Measurements from ENCODE around the gene TPD52L1. TPM values are rescaled to one million over a fixed set of nuclear protein-coding genes. Genes with fewer than 3 reads are reported as not detected.

TPD52L1 gene
- total RNA-seq, 1 donor from 2014 or later, result 93.6 TPM

- no peak overlapping the region for H3K27ac ChIP-seq
- no peak for DNase-seq (ENCODE audit: low spot score in 2 of 2)
These were observed 115.9 kb downstream of the TPD52L1 start for GRCh38 chr6:125269328-125269985.

DNA sequence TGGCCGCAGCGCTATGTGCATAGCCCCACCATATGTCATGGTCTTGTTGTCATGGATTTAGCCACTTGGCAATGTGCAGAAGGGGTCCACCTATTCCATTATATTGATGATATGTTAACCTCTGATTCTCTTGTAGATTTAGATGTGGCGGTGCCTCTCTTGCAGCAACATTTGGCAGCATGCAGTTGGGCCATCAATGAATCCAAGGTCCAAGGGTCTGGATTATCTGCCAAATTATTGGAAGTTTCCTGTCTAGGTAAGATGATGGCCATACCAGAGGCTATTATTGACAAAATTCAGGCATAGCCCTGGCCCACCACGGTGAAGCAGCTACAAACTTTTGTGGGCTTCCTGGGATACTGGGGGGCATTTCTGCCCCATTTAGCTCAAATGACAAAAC, 116.8 kb downstream of the TPD52L1 start:
- no peaks in the 10 kb centered on the region for H3K27me3 ChIP-seq
- intact Hi-C loops (cut with DNase I), result no loop called here
- no peak for TF ChIP-seq CTCF (IDR thresholded peaks at IDR 0.05)
- no peaks in the 10 kb centered on the region for H3K9me3 ChIP-seq
- H3K4me1 ChIP-seq, result peaks cover 0 to 2% of the 10 kb centered on the region in 2 donors
- H3K36me3 ChIP-seq, result peaks cover 11 to 25% of the 10 kb centered on the region in 2 donors
- DNase-seq (ENCODE audit: low spot score in 2 of 2), result no peak
- no peak overlapping the region for H3K4me3 ChIP-seq
- no peak overlapping the region for H3K27ac ChIP-seq

More at GRCh38 chr6:125269328-125269985, 115.9 kb downstream of the TPD52L1 start:
- Histone ChIP-seq H3K4me1 (peaks cover 0 to 2% of the 10 kb centered on the region in 2 donors), H3K4me3 (no peak overlapping the region), H3K27me3 (no peaks in the 10 kb centered on the region), H3K36me3 (peaks cover 11 to 25% of the 10 kb centered on the region in 2 donors), H3K9me3 (no peaks in the 10 kb centered on the region)
- intact Hi-C loops (cut with DNase I), result no loop called here
- TF ChIP-seq CTCF (IDR thresholded peaks at IDR 0.05), result no peak

DNA sequence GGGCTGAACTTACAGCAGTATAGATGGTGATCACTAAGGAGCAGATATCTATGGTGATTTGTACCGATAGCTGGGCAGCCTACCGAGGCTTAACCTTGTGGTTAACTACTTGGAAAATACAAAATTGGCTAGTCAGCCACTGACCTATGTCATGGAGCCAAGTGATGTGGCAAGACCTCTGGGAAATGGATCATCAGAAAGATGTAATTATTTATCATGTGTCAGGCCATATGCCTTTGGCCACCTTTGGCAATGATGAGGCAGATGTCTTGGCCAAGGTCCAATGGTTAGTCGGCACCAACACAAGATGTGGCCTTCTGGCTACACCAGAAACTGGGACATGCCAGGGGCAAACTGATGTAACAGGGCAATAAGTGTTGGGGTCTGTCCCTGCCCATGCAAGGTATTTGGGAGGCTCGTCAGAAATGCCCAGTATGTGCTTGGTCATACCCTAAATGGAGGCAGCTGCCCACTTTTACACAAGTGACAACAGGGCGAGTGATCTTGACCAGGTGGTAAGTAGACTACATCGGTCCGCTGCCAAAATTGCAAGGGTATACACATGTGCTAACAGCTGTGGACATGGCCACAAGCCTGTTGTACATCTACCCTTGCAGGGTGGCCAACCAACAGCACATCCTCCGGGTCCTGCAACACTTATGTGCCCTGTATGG, 118.0 kb downstream of the TPD52L1 start:
- Histone ChIP-seq H3K4me1 (peaks cover 0 to 2% of the 10 kb centered on the region in 2 donors), H3K36me3 (peaks cover 14 to 31% of the 10 kb centered on the region in 2 donors), H3K4me3 (no peak overlapping the region), H3K9me3 (no peaks in the 10 kb centered on the region), H3K27ac (no peak overlapping the region), H3K27me3 (no peaks in the 10 kb centered on the region)
- intact Hi-C loops (cut with DNase I), result no loop called here
- TF ChIP-seq CTCF (IDR thresholded peaks at IDR 0.05), result no peak
- no peak for DNase-seq (ENCODE audit: low spot score in 2 of 2)

DNA sequence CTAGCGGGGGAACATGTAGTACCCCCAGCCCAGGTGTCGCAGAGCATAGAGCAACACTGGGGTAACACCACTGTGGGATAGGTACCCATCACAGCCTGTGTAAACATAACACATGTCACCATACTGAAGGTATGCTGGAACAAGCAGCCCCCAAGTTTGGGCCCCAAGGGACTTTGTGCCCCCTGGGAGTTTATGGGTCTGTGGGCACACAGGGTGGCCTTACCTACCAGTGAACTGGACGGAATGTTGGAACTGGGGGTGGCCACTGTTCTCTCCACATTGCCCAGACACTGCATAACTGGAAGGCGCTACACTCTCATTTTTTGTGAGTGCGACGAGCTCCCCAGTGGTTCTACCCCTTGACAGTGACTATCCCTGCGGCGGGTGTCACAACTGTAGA, 119.7 kb downstream of the TPD52L1 start:
- Histone ChIP-seq H3K27me3 (no peaks in the 10 kb centered on the region), H3K27ac (no peak overlapping the region), H3K4me3 (no peak overlapping the region), H3K4me1 (peaks cover 0 to 2% of the 10 kb centered on the region in 2 donors), H3K36me3 (peaks cover 14 to 33% of the 10 kb centered on the region in 2 donors), H3K9me3 (no peaks in the 10 kb centered on the region)
- intact Hi-C loops (cut with DNase I), result no loop called here
- DNase-seq (ENCODE audit: low spot score in 2 of 2), result no peak
- no peak for TF ChIP-seq CTCF (IDR thresholded peaks at IDR 0.05)

GRCh38 chr6:125273965-125274364, 120.4 kb downstream of the TPD52L1 start:
- no peak for DNase-seq (ENCODE audit: low spot score in 2 of 2)
- intact Hi-C loops (cut with DNase I), result no loop called here
- Histone ChIP-seq H3K27ac (peak overlapping the region; percentile 19), H3K36me3 (peaks cover 14 to 33% of the 10 kb centered on the region in 2 donors), H3K9me3 (no peaks in the 10 kb centered on the region), H3K27me3 (no peaks in the 10 kb centered on the region), H3K4me1 (peaks cover 0 to 2% of the 10 kb centered on the region in 2 donors), H3K4me3 (no peak overlapping the region)
- no peak for TF ChIP-seq CTCF (IDR thresholded peaks at IDR 0.05)
